GM18861 (cell line): Measurements from ENCODE around the gene MRPS34.
"Not testable (repeated sequence)": the region's sequence is repeated elsewhere in the genome, so short reads cannot be mapped to it uniquely, and the experiment has no call there.

ENCODE experiments used
- ATAC-seq: cut with Tn5 transposase; IDR thresholded peaks from one replicate; pipeline ENCODE4 v1.9.1; 2021; ENCODE audit not compliant: unreplicated experiment

The MRPS34 gene

DNA sequence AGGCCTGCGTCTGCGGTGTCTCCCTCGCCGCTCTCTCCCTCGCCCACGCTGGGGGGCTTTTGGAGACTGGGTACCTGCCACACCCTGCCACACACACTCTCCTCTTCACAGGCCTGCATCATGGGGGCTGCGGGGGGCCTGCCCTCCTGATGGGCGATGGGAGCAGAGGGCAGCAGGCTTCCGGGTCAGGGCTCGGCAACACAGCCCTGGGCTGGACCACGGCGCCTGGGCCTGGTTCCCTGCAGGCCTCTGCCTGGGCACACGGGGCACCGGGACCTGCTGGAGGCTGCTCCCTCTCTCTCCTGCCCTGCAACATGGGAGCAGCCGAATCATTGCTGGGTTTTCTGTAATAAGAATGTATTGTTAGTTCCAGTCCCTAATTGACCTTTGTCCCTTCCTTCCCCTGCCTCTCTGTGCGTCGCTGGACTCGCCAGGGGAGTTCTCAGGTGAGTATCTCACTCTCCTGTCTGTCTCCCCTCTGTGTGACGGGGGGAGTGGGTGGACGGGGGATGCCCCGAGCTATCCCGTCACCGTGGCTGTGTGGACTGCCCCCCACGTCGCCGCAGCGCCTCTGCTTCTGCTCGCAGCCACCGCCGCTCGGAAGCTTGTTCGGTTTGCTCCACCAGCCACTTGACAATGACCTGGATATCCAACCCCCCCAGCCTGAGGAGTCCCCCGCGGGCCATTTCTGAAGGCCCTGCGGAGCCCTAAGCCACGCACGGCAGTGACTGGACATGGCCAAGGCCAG is 15.0 kb downstream of the MRPS34 start:
- ATAC-seq = no peak

DNA sequence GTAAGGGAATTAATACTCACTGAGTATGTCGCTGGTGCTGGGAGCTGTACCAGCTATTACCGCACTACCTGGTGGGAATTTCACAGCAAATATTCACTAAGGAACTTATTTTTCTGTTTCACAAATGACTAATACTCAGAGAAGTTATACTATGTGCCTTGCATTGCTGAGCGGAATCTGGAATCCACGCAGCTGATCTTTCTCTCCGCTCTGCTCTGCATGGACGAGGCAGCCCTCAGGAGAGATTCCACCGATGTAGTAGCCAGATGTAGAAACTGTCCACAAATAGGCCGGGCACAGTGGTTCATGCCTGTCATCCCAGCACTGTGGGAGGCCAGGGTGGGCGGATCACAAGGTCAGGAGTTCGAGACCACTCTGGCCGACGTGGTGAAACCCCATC is 18.7 kb downstream of the MRPS34 start:
- no peak for ATAC-seq

DNA sequence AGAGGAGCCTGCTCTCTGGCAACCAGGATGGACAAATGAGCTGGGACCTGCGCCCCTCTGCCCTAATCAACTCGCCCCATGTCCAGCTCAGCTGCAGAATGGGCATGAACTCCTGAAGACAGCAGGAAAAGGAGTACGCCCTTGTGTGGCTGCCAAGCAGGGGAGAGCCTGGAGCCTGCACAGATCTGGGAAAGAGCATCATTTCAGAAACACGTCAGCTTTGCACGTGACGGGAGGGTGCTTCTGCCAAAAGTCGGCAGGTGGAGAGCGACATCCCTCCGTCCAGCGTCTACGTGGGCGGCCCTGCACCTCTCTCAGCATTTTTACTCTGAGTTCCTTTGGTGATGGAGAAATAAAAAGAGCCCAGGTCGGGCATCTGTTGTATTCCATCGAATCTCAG is 20.1 kb downstream of the MRPS34 start:
- no peak for ATAC-seq

DNA sequence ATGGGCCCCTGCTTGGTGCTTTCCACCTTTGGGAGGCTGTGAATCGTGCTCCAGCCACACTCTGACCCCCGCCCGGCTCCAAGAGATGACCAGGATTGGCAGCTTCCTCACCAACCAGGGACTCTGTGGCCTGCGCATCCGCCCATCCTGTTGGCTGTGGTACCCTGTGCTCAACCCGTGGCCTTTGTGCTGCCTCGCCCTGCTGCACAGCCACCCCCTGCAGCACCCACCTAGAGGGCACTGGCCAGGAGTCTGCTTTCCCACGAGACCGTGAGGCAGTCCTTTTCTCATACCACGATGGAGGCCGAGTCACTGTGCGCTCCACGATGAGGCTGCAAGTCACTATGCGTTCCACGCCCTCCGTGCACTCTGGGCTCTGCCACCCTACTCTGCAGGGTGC is 21.0 kb downstream of the MRPS34 start:
- no peak for ATAC-seq

DNA sequence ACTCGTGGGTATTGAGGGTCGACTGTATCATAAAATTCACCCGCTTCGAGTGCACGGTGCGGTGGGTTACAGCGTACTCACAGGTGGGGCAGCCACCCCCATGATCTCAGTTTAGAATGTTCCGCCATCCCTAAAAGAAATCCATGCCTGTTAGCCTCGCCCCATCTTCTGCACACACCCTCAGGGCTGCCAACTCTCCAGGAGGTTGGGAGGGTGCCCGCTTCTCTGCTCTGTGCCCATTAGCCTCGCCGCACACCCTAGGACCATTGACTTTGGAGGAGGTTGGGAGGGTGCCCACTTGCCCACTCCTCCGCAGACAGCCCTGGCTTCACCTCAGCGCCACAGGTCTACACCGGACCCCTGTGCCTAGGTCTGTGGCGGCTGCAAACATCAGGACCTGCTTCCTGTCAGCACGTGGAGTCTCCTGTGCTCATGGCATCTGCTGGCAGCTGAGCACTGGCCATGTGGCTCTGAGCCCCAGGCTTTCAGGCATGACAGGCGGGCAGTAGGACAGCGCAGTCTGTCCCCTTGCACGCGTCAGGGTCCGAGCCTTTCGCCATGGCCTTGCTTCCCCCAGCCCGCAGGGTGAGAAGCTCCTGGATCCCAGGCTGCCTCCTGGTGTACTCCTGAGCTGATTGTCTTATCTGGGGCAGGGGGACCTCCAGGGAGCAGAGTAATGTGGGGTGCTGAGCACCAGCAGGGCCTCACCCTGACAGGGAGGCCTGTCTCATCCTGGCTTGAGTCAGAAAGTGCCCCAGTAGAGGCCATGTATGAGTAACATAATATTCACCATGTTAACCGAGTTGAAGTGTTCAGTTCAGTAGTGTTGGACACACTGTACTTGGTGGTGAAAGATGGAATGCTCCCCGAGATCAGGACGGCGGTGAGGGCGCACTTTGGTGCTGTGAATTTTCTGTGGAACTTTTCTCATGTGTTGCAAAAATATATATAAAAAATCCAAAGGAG is 23.5 kb downstream of the MRPS34 start:
- no peak for ATAC-seq

DNA sequence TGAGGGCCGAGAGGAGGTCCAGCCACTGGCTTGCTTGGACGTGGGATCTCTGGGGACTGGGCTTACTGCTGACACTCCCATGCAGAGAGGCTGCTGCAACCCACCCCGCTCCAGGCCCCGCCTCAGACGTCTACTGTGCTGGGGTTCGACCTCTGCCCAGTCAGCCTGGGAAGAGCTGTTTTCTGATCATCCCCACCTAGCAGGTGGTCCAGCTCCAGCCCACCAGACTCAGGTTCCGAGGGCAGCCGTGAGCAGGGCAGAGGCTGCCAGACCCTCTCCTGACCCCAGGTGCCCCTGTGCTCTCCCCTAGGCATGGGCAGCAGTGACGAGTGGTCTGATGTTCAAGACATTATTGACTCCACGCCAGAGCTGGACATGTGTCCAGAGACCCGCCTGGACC is 25.0 kb downstream of the MRPS34 start:
- no peak for ATAC-seq

DNA sequence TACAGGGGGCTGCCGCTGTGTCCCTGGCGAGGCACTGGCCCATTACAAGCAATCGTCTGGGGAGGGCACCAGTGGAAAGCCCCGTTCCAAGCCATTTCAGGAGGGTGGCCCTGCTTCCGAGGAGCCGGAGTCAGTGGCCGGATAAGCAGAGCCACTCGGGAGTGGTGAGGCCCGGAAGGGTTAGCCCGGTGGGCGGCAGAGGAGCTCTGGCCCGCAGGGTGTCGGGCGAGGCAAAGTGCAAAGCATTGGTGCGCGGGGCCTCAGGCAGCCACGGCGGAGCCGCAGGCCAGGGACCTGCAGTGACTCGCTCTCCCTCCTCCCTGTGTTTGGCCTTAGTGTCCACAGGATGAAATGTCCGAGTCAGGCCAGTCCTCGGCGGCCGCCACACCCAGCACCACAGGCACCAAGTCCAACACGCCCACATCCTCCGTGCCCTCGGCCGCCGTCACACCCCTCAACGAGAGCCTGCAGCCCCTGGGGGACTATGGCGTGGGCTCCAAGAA is 26.2 kb downstream of the MRPS34 start:
- ATAC-seq = no peak

DNA sequence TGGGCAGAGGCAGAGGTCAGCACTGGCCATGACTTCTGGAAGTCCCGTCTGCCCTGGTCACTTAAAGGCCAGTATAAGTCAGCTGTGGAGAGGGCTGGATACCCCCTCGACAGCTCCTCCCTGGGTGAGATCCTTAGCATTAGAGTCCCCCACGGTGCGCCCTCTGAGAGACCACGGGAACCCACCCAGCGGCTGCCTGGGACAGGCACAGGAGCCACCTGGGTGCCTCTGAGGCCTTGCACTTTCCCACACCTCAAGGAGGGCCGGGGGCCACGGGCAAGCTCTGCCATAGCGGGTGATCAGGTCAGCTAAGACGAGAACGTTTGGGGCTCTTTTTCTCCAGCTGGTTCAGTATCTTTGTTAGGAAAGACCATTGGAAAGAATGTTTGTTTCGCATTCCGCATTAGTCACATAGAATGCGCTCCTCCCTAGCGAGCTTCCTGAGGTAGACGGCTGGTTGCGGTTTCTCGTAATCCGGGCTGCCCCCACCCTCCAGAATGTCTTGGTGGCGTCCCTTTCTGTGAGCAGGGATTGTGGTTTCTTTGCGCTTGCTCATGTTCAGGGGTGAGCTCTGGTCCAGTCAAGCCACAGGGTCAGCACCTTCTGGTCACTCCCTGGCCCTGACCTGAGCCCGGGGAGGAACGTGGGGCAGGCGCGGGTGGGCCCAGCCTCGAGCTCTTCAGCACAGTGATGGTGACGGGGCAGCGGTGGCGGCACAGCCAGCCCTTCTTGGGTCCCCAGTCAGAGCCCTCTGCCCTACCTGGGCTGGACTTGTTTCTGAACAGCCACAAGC is 26.8 kb downstream of the MRPS34 start:
- no peak for ATAC-seq

DNA sequence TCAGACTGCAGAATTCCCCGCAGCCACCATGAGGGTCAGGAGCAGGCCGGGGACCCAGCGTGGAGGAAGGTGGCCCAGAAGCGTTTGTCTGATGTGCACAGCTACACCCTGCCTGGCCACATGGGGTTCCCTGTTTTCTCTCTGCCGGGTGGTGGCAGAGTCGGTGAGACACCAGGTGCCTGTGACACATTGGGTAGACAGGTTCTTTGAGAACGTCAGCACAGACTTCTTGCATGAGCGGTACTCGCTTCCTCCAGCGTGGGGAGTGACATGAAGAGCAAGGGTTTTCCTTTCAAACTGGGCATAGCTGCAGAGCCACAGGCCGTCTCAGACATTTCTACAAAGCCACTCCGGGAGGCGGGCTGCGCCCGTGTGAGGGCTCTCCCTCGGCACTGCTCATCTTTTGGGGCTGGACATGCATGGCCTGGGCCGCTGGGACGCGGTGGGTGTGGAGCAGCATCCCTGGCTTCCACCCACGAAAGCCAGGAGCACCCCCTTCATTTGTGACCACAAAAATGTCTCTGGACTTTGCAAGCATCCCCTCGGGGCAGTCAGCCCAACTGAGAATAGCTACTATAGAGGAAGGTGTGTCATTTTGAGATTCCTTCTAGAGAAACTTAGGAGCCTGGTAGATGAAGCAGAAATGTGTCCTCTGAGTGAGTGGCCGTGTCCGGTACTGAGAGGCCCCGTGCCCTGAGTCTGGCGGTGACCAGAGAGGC is 27.6 kb downstream of the MRPS34 start:
- ATAC-seq = no peak

DNA sequence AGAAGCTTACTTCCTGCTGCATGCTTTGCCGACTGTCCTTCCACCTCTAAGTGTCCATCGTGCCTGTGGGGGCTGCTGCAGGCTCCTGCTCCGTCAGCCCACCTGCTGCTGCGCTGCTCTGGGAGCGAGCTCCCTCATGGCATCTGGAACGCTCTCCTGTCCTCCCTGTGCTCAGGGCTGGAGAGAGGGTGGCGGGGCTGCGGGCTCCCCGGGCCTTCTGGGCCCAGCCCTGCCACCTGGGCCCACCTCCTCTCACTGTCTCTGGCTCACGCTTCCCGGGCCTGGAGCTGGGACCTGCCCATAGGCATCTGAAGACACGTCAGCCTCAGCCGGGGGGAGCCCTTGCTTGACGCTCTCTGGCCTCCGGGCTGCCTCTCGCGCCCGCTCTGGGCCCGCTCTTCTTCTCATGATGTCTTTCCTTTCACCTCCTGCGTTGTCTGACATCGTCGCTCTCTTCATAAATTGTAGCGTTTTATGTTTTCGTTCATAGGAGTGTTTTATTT is 28.5 kb downstream of the MRPS34 start:
- no peak for ATAC-seq

DNA sequence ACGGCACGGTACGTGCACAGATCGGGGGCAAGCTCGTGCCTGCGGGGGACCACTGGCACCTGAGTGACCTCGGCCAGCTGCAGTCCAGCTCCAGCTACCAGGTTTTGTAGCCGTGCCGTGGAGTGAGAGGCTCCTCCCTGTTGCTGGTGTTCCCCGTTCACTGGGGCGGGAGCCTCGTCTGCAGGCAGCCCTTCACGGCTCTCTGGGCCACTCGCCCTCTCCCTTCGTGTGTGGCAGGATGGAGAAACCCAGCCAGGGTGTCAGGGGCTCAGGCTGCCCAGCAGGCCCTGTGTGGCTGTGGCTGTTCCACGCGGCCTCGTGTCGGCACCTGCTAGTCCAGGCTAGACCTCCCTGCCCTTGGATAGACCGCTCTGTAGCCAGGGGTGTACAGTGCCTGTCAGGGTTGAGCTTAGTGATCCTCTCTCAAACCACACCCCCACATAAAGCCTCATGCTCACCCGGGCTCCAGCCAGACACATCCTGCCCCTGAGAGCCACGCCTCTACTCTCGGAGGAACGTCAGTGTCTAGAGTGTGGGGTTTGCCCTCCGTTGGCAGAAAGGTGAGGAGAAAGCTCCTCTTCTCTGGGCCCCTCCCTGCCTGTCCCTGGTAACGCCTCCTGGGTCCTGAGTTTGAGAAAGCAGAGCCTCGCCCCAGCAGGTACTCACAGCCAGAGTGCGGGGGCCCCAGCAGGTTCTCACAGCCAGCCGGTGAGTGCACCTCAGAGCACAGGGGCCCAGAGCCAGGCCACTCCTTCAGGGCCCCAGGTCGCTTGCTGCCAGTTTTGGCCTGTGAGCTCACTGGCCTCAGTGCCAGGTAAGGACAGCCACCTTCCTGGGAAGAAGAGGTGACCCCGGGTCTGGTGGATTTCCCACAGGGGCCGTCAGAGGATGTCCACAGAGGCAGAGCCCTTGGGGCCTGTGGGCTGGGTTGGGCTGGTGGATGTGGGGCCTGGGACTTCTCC is 29.3 kb downstream of the MRPS34 start:
- no peak for ATAC-seq

DNA sequence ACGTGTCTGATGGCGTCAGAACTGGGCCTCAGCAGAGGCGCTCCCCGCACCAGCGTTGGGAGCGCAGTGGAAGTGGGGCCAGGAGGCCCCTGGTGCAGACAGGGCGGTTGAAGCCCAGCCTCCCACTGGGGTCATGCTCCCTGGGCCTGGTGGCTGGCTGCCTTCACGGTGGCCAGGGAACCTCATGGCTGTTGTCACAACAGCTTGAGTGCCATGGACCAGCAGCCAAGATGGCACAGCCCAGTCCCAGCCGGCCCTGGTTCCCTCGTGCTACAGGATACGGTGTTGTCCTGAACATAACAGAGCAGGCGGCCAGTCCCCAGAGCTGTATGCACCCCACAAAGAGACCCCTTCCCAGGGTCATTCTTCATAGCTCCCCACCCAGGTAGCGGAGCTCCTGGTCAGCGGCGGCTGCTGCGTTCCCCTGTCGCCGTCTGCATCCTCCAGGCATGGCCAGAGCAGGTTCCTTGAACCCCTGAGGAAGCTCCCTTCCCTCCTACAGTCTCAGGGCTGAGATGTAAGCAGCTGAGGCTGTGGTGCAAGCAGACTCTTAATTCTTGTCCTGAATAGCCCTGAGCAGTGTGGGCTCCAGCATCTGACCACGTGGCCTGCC is 31.3 kb downstream of the MRPS34 start:
- no peak for ATAC-seq

DNA sequence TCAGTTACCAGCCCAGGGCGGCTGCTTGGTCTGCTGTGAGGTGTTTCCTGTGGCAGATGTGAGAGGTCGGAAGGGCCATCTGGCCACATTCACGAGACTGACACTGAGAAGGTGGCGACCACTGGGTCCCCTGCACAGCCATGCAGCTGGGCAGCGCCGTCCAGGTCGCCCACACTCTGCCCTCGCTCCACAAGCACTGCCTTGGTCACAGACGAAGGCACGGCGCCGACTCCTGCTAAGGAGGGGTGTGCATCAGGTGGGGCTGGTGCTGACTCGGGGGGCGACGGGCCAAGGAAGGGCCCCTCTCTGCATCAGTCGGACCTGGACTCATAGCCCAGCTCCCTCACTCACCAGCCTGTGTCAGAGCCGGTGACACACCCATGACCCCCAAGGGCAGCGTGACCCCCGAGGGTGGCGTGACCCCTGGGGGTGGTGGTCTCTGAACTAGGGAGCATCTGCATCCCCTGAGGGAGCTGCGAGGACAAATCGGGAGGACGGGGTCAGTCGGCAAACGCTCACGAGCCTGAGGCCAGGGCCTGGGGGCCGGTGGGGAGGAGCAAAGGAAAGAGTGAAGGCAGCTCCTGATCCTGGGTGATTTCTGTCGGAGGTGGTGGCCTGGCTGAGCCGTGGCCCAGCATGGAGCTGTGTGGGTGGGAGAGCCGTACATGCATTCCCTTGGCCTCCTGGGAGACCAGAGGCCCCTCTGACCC is 32.0 kb downstream of the MRPS34 start:
- ATAC-seq = no peak

DNA sequence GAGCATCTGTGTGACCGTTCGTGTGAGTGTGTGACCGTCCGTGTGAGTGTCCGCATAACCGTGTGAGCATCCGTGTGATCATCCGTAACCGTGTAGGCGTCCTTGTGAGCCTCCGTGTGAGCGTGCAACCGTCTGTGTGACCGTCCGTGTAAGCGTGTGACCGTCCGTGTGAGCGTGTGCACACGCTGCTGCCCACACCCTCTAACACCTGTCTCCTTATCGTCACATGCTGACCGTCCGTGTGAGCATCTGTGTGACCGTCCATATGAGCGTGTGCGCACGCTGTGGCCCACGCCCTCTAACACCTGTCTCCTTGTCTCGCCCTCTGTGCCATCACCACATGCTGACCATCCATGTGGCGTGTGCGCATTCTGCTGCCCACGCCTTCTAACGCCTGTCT is 32.7 kb downstream of the MRPS34 start:
- no peak for ATAC-seq

DNA sequence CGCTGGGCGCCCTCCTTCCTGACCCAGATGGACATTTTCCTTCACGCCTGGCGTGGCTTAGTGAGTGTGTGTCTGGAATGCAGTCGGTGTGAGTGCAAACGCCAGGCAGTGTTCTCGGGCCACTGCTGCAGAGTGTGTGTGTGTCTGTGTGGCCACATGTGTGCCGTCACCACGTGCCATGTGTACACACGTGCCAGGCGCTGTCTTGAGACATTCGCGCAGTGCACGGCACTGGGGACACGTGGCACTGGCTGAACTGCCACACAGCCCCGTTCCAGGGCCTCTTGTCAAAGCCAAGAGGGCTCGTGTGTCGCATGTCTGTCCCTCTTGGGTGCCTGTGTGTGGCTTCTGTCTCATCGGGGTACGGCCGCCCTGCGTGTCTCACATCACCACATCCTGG is 38.1 kb downstream of the MRPS34 start:
- ATAC-seq = no peak

DNA sequence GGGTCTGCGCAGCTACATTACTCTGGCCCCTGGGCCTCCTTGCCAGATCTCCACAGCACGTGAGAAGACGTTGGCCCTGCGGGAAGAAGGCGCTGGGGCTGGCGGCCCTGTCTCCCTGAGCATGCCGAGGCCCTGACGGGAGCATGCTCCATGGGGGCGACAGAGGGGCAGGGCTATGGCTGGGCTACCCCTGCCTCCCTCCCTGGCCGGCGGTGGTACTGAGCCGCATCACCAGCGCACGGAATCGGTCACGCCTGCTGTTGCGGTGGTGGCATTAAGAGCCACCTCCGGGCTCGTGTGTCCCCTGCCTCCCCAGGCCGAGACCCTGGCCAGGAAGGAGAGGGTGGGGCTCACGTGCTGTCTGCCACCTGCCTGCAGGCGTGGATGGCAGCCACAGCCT is 38.8 kb downstream of the MRPS34 start:
- no peak for ATAC-seq

DNA sequence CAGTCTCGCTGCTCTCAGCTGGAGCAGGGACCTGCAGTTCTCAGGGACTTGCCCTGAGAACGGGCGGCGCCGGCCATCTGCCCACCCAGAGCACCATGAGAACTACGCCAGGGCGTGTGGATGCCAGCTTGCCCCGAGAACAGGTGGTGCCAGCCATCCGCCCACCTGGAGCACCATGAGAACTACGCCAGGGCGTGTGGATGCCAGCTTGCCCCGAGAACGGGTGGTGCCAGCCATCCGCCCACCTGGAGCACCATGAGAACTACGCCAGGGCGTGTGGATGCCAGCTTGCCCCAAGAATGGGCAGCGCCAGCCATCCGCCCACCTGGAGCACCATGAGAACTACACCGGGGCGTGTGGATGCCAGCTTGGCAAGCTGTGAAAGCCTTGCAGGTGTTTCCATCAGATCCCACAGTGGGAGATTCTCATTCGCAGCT is 40.4 kb downstream of the MRPS34 start:
- ATAC-seq = not testable (repeated sequence)

DNA sequence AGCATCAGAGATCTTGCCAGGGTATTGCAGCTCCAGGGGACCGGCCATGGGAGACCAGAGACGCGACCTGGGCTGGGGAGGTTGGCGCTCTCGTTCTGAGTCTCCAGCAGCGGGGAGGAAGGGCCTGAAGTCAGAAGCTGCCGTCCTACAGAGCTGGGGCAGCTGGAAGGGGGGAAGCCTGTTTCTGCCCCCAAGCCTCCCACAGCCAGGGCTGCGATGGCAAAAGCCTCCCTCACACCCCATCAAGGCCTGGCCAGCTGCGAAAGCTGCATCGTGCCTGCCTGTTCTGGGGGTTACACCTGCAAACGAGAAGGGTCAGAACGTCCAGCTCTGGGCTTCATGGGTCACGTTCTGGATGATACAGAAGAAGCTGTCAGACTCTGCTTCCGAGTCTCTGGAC is 40.9 kb downstream of the MRPS34 start:
- ATAC-seq = no peak
